B cell (primary cell): Measurements from ENCODE around the gene TEX261. TPM values are rescaled to one million over a fixed set of nuclear protein-coding genes. Genes with fewer than 3 reads are reported as not detected.
"Not testable (repeated sequence)": the region's sequence is repeated elsewhere in the genome, so short reads cannot be mapped to it uniquely, and the experiment has no call there.

ENCODE experiments used
- ATAC-seq: fragments of 200-7000 bp; cut with Tn5 transposase; one replicate; pipeline ENCODE4 v1.10.0; 2021; ENCODE audit warnings: low read depth, mild to moderate bottlenecking, moderate number of reproducible peaks, moderate library complexity
- CTCF ChIA-PET: fragments of 350-600 bp; sonication (Branson Sonifier 250); formaldehyde crosslinking; loops from one replicate; lab custom pipeline; 2021; ENCODE audit warnings: antibody characterized with exemption, inconsistent platforms; lab: Charles Lee
- POLR2A ChIA-PET: fragments of 350-600 bp; sonication (Branson Sonifier 250); formaldehyde crosslinking; loops from one replicate; lab custom pipeline; 2021; ENCODE audit warnings: antibody characterized with exemption; lab: Charles Lee
- DNase-seq: peaks from one replicate; pipeline ENCODE4 v3.0.0; 2013
- H2AFZ ChIP-seq: 2 replicates; pipeline ENCODE4 v1.6.1; 2012; ENCODE audit warnings: mild to moderate bottlenecking, low read depth, low read length; ENCODE audit not compliant: insufficient read depth, poor library complexity, severe bottlenecking
- H3K27ac ChIP-seq, 2 donors: 1 replicate in 1 of 2; 2 replicates in 1 of 2; pipeline ENCODE4 v1.5.1; 2012 to 2013; ENCODE audit warnings: low read length in 2 of 2, mild to moderate bottlenecking in 2 of 2, moderate library complexity in 1 of 2
- H3K27me3 ChIP-seq, 4 experiments: fragments of 200-600 bp in 1 of 4; sonication (generic) in 1 of 4; replicated peaks in 1 of 4; 1 replicate in 2 of 4; 2 replicates in 2 of 4; pipeline versions ENCODE4 v1.6.1 to v1.7.0; 2013 to 2016; ENCODE audit warnings: low read length in 3 of 4, mild to moderate bottlenecking in 2 of 4, mixed read lengths in 1 of 4, moderate library complexity in 1 of 4; ENCODE audit not compliant: insufficient read depth in 4 of 4, control insufficient read depth in 3 of 4; ENCODE audit errors: control extremely low read depth in 1 of 4
- H3K36me3 ChIP-seq, 2 experiments: replicated peaks in 1 of 2; 1 replicate in 1 of 2; 2 replicates in 1 of 2; pipeline versions ENCODE4 v1.6.1 to v1.7.1; 2013; ENCODE audit warnings: low read length in 1 of 2; ENCODE audit not compliant: insufficient read depth in 2 of 2, control insufficient read depth in 1 of 2; ENCODE audit errors: control extremely low read depth in 1 of 2, extremely low read depth in 1 of 2
- H3K4me1 ChIP-seq, 2 donors: fragments of 200-600 bp in 1 of 2; sonication (generic) in 1 of 2; 1 replicate in 1 of 2; 2 replicates in 1 of 2; pipeline versions ENCODE4 v1.5.1 to v1.6.1; 2013 to 2017; ENCODE audit warnings: low read length in 2 of 2; ENCODE audit not compliant: control insufficient read depth in 2 of 2, insufficient read depth in 2 of 2
- H3K4me2 ChIP-seq: replicated peaks from 2 replicates; pipeline ENCODE3; 2012; ENCODE audit warnings: mild to moderate bottlenecking, low read depth, low read length; ENCODE audit not compliant: poor library complexity, severe bottlenecking
- H3K4me3 ChIP-seq, 5 experiments: fragments of 200-600 bp in 1 of 5; sonication (generic) in 1 of 5; 1 replicate in 3 of 5; 2 replicates in 2 of 5; pipeline versions ENCODE4 v1.5.1 to v1.7.0; 2011 to 2016; ENCODE audit warnings: low read length in 4 of 5, mild to moderate bottlenecking in 4 of 5, low read depth in 2 of 5, control low read depth in 1 of 5, moderate library complexity in 1 of 5; ENCODE audit not compliant: insufficient read depth in 1 of 5; ENCODE audit errors: control extremely low read depth in 1 of 5, extremely low read depth in 1 of 5
- H3K79me2 ChIP-seq: fragments of 200-600 bp; sonication (generic); one replicate; pipeline ENCODE4 v1.6.0; 2016; ENCODE audit warnings: low read length; ENCODE audit not compliant: control insufficient read depth, insufficient read depth
- H3K9ac ChIP-seq: fragments of 200-600 bp; sonication (generic); 2 replicates; pipeline ENCODE4 v1.6.1; 2017; ENCODE audit warnings: mild to moderate bottlenecking, low read length, moderate library complexity
- H3K9me3 ChIP-seq, 3 donors: one replicate each; pipeline versions ENCODE4 v1.6.1 to v1.7.1; 2013; ENCODE audit warnings: low read length in 2 of 3; ENCODE audit not compliant: control insufficient read depth in 2 of 3, insufficient read depth in 1 of 3; ENCODE audit errors: control extremely low read depth in 1 of 3
- H4K20me1 ChIP-seq: 2 replicates; pipeline ENCODE4 v1.6.0; 2012; ENCODE audit warnings: mild to moderate bottlenecking, low read length; ENCODE audit not compliant: insufficient read depth, control insufficient read depth, poor library complexity, severe bottlenecking
- H3K27ac Mint-ChIP-seq: one replicate; pipeline ENCODE4 v1.8.0; 2021; ENCODE audit warnings: mixed read lengths
- H3K27me3 Mint-ChIP-seq: one replicate; pipeline ENCODE4 v1.8.0; 2021; ENCODE audit warnings: mixed read lengths
- H3K4me1 Mint-ChIP-seq: one replicate; pipeline ENCODE4 v1.8.0; 2021; ENCODE audit warnings: mixed read lengths
- H3K4me3 Mint-ChIP-seq: one replicate; pipeline ENCODE4 v1.8.0; 2021; ENCODE audit warnings: mixed read lengths
- H3K9me3 Mint-ChIP-seq: one replicate; pipeline ENCODE4 v1.8.0; 2022; ENCODE audit warnings: mixed read lengths; ENCODE audit not compliant: insufficient read depth
- EZH2 ChIP-seq: IDR thresholded peaks from 2 replicates; pipeline ENCODE4 v1.6.1; 2012; ENCODE audit warnings: borderline replicate concordance, low read depth, mild to moderate bottlenecking, moderate library complexity, low read length; ENCODE audit not compliant: insufficient read depth, poor library complexity, severe bottlenecking
- WGBS: methylation state at CpG from one replicate; pipeline ENCODE4 v1.1.5; 2013; ENCODE audit warnings: missing lambda C conversion rate; ENCODE audit not compliant: insufficient coverage; 5-methylcytosine and 5-hydroxymethylcytosine counted together
- intact Hi-C: fragments of 100-400 bp; cut with micrococcal nuclease; formaldehyde crosslinking; loops from one replicate; pipeline ENCODE4 v1.10.0; 2022
- polyA plus RNA-seq: library from polyadenylated mRNA; depleted of rRNA; stranded (reverse); fragments of >200 nt; gene quantifications from 2 replicates; pipeline ENCODE4 v1.2.3, GENCODE V29; 2012
- total RNA-seq, 2 donors: library from RNA; stranded (reverse); fragments of 120-200 nt in 1 of 2; gene quantifications; 1 replicate in 1 of 2; 2 replicates in 1 of 2; pipeline versions ENCODE4 v1.2.3 to v1.2.4, GENCODE V29; 2013 to 2022
- TF ChIP-seq, protein P1 (sequence below): fragments of 200-600 bp; IDR thresholded peaks from one replicate; pipeline ENCODE4 v1.8.0; 2022; ENCODE audit warnings: antibody characterized with exemption, mild to moderate bottlenecking

TEX261 gene
- total and polyA plus RNA-seq, 2 donors (not counting 1 experiment from before 2014, with no cell fraction given): 29.0 to 56.4 TPM

DNA sequence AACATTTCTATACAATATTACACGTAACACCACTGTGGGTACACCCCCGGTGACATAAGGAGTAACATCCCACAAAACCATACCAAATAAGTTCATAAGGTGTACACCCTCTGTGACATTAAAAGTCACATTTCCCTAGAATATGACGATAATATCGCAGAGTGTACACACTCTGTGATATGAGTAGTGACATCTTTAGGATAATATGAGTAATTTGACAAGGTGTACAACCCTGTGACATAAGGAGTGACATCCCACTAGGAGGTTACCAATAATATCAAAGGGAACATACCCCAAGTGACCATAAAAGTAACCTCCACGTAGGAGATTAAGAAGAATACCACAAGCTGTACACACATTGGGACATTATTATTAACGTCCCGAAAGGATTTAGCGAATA is 24.0 kb upstream of the TEX261 start:
- Histone ChIP-seq H3K9me3 (no peaks in the 10 kb centered on the region), H3K27ac (no peak overlapping the region), H3K36me3 (no peaks in the 10 kb centered on the region), H3K4me3 (no peak overlapping the region), H3K79me2 (no peaks in the 10 kb centered on the region), H3K4me2 (no peak overlapping the region), H3K27me3 (peaks cover 0 to 2% (median 0%) of the 10 kb centered on the region in 4 experiments), H3K9ac (no peak overlapping the region), H2AFZ (no peak overlapping the region), H3K4me1 (peaks cover 0 to under 1% of the 10 kb centered on the region in 2 donors), H4K20me1 (no peaks in the 10 kb centered on the region)
- no peak for ATAC-seq
- H3K9me3 Mint-ChIP-seq: no peaks in the 10 kb centered on the region
- H3K4me1 Mint-ChIP-seq: peaks cover 5% of the 10 kb centered on the region
- H3K27me3 Mint-ChIP-seq: peaks cover 4% of the 10 kb centered on the region
- no peak overlapping the region for H3K4me3 Mint-ChIP-seq
- POLR2A ChIA-PET: no interaction called here
- H3K27ac Mint-ChIP-seq: no peak overlapping the region
- CTCF ChIA-PET: no interaction called here
- TF ChIP-seq EZH2: no peak
- TF ChIP-seq, protein P1, sequence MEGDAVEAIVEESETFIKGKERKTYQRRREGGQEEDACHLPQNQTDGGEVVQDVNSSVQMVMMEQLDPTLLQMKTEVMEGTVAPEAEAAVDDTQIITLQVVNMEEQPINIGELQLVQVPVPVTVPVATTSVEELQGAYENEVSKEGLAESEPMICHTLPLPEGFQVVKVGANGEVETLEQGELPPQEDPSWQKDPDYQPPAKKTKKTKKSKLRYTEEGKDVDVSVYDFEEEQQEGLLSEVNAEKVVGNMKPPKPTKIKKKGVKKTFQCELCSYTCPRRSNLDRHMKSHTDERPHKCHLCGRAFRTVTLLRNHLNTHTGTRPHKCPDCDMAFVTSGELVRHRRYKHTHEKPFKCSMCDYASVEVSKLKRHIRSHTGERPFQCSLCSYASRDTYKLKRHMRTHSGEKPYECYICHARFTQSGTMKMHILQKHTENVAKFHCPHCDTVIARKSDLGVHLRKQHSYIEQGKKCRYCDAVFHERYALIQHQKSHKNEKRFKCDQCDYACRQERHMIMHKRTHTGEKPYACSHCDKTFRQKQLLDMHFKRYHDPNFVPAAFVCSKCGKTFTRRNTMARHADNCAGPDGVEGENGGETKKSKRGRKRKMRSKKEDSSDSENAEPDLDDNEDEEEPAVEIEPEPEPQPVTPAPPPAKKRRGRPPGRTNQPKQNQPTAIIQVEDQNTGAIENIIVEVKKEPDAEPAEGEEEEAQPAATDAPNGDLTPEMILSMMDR: no peak
- 83% methylated on average over 2 of the region's 8 CpGs for WGBS
- intact Hi-C loops: no loop called here
- DNase-seq: no peak

DNA sequence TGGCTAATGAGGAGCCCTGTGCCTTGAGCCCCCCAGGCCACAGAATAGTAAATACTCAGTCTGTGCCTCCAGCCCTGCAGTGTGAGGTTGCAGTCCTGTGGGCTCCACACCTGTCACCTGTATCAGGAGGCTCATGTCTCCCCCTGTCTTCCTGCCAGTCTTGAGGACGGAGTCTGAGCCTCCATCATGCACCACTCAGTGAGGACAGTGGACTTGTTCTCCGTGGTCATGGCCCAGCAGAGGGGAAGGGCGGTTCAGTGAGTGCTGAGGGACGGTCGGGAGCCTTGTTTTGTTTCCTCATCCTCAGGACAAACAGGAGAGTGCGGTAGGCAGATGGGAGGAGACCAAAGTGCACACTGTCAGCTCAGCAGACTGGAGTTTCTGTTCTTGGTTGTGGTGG is 17.1 kb upstream of the TEX261 start:
- H3K27ac Mint-ChIP-seq, H2AFZ ChIP-seq, CTCF ChIA-PET, DNase-seq, H3K27ac ChIP-seq, intact Hi-C loops, H3K9me3 Mint-ChIP-seq, H3K4me3 Mint-ChIP-seq, H3K4me1 Mint-ChIP-seq, H4K20me1 ChIP-seq, H3K4me2 ChIP-seq, H3K36me3 ChIP-seq, H3K9me3 ChIP-seq, ATAC-seq, H3K4me1 ChIP-seq, H3K27me3 ChIP-seq, POLR2A ChIA-PET, H3K4me3 ChIP-seq, H3K9ac ChIP-seq, H3K79me2 ChIP-seq: not testable (repeated sequence)
- peaks cover 18% of the 10 kb centered on the region for H3K27me3 Mint-ChIP-seq
- 45% methylated on average over 2 of the region's 6 CpGs for WGBS
